ENCODE results near the gene OXNAD1. TPM values are rescaled to one million over a fixed set of nuclear protein-coding genes. Genes with fewer than 3 reads are reported as not detected.

The OXNAD1 gene
- total and polyA plus RNA-seq, 10 of the 15 experiments (the other 5 are each of a cell fraction or from before 2014, with no cell fraction given), result 5.6 to 27.8 (median 16.2) TPM

DNA sequence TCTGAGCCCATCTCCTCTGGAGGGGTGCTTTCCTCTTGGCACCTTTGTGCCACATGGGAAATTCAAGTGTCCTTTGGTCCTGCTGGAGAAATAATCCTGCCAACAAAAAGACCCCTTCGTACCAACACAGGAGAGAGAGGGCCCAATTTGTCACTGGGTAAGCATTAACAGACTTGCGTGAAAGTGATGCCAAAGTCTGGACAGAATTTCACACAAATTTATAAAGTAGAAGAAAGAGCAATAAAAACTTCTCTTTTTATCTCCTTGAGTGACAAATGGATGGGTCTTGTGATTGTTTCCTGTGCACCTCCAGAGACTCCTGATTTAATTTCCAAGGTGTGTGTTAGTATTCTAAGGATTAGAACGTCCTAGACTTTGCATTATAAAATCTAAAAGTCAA is 15.1 kb upstream of the OXNAD1 start (continued):
- TF ChIP-seq, protein P1, sequence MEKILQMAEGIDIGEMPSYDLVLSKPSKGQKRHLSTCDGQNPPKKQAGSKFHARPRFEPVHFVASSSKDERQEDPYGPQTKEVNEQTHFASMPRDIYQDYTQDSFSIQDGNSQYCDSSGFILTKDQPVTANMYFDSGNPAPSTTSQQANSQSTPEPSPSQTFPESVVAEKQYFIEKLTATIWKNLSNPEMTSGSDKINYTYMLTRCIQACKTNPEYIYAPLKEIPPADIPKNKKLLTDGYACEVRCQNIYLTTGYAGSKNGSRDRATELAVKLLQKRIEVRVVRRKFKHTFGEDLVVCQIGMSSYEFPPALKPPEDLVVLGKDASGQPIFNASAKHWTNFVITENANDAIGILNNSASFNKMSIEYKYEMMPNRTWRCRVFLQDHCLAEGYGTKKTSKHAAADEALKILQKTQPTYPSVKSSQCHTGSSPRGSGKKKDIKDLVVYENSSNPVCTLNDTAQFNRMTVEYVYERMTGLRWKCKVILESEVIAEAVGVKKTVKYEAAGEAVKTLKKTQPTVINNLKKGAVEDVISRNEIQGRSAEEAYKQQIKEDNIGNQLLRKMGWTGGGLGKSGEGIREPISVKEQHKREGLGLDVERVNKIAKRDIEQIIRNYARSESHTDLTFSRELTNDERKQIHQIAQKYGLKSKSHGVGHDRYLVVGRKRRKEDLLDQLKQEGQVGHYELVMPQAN (conservative IDR thresholded peaks at IDR 0.05), result no peak
- TF ChIP-seq, protein P2, sequence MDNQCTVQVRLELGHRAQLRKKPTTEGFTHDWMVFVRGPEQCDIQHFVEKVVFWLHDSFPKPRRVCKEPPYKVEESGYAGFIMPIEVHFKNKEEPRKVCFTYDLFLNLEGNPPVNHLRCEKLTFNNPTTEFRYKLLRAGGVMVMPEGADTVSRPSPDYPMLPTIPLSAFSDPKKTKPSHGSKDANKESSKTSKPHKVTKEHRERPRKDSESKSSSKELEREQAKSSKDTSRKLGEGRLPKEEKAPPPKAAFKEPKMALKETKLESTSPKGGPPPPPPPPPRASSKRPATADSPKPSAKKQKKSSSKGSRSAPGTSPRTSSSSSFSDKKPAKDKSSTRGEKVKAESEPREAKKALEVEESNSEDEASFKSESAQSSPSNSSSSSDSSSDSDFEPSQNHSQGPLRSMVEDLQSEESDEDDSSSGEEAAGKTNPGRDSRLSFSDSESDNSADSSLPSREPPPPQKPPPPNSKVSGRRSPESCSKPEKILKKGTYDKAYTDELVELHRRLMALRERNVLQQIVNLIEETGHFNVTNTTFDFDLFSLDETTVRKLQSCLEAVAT (IDR thresholded peaks at IDR 0.05), result no peak
- TF ChIP-seq JUNB (IDR thresholded peaks at IDR 0.05) (no peak), NR2F1 (conservative IDR thresholded peaks at IDR 0.05) (no peak), PAX8 (IDR thresholded peaks at IDR 0.05) (no peak), HDAC6 (IDR thresholded peaks at IDR 0.05; ENCODE audit: unreplicated experiment) (no peak), SMC3 (IDR thresholded peaks at IDR 0.05; ENCODE audit: borderline replicate concordance, low read length) (no peak), YBX1 (IDR thresholded peaks at IDR 0.05) (no peak), NFXL1 (IDR thresholded peaks at IDR 0.05; ENCODE audit: borderline replicate concordance) (no peak), NFIC (IDR thresholded peaks at IDR 0.05; ENCODE audit: low read depth, low read length) (no peak), BCL11A (IDR thresholded peaks at IDR 0.05; ENCODE audit: low read depth, low read length) (no peak), ESRRA (IDR thresholded peaks at IDR 0.05; ENCODE audit: low read length) (no peak)
- TF ChIP-seq, protein P3, sequence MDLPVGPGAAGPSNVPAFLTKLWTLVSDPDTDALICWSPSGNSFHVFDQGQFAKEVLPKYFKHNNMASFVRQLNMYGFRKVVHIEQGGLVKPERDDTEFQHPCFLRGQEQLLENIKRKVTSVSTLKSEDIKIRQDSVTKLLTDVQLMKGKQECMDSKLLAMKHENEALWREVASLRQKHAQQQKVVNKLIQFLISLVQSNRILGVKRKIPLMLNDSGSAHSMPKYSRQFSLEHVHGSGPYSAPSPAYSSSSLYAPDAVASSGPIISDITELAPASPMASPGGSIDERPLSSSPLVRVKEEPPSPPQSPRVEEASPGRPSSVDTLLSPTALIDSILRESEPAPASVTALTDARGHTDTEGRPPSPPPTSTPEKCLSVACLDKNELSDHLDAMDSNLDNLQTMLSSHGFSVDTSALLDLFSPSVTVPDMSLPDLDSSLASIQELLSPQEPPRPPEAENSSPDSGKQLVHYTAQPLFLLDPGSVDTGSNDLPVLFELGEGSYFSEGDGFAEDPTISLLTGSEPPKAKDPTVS (IDR thresholded peaks at IDR 0.05; ENCODE audit: low read depth, low read length), result no peak
